ENCODE measurements around the gene NAGS. TPM values are rescaled to one million over a fixed set of nuclear protein-coding genes. Genes with fewer than 3 reads are reported as not detected.

The NAGS gene
- total and polyA plus RNA-seq, 10 of the 15 experiments (the other 5 are each of a cell fraction or from before 2014, with no cell fraction given): 0.11 to 1.6 (median 0.64) TPM; not detected in 1

DNA sequence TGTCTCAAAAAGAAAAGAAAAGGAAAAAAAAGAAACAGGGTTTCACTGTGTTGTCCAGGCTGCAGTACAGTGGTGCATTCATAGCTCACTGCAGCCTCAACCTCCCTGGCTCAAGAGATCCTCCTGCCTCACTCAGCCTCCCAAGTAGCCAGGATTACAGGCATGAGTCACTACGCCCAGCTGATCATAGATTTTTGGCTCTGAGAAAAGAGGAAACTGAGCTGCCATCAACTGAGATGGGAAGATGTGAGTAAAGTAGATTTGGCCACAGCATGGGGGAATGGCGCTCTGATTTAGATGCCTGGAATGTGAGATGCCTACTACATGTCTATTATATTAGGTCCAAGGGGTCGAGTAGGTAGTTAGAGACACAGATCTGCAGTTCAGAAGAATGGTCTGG, 5.9 kb upstream of the NAGS start (continued):
- TF ChIP-seq CUX1 (IDR thresholded peaks at IDR 0.05; ENCODE audit: insufficient replicate concordance, low read depth, low read length): no peak
- no peak for TF ChIP-seq SUPT20H (IDR thresholded peaks at IDR 0.05; ENCODE audit: borderline replicate concordance, control insufficient read depth, low read depth, low read length)
- no peak for TF ChIP-seq MYC (IDR thresholded peaks at IDR 0.05; ENCODE audit: insufficient read depth, insufficient read length, insufficient replicate concordance, low read length, severe bottlenecking)

GRCh38 chr17:43999024-43999423, 5.4 kb upstream of the NAGS start:
- H2AFZ ChIP-seq (ENCODE audit: control insufficient read depth, low read depth, low read length): no peak overlapping the region
- intact Hi-C loops (cut with micrococcal nuclease; ENCODE audit: unreplicated experiment) (loop anchor here (10.0 kb wide), 1 partner anchor 124 kb away; no protein-coding TSS in a partner anchor), in situ Hi-C loops (cut with MboI) (no loop called here)
- 25% methylated on average over 4 of the region's 4 CpGs for WGBS (ENCODE audit: insufficient coverage, insufficient replicate concordance, low lambda C conversion rate, missing lambda C conversion rate)
- H4K20me1 ChIP-seq (ENCODE audit: control insufficient read depth, insufficient read depth): no peaks in the 10 kb centered on the region
- no peak overlapping the region for H3K9ac ChIP-seq (ENCODE audit: control insufficient read depth, insufficient read depth, low read length)
- H3K27me3 ChIP-seq (replicated peaks in 1 of 2; ENCODE audit: control insufficient read depth in 2 of 2, insufficient read depth in 2 of 2, low read length in 1 of 2): peaks cover 5 to 6% of the 10 kb centered on the region in 2 experiments; a peak in 3 of 4 replicates
- no peak overlapping the region for H3K4me3 ChIP-seq
- no peaks in the 10 kb centered on the region for H3K36me3 ChIP-seq (ENCODE audit: control insufficient read depth in 2 of 2, insufficient read depth in 2 of 2, low read length in 1 of 2)
- TF ChIP-seq PML (IDR thresholded peaks at IDR 0.05; ENCODE audit: low read length) (no peak), CHD4 (IDR thresholded peaks at IDR 0.05) (no peak), SUPT20H (IDR thresholded peaks at IDR 0.05; ENCODE audit: borderline replicate concordance, control insufficient read depth, low read depth, low read length) (no peak), MXI1 (IDR thresholded peaks at IDR 0.05; ENCODE audit: low read depth, low read length) (no peak), NFIC (IDR thresholded peaks at IDR 0.05; ENCODE audit: low read depth, low read length) (no peak), SUZ12 (IDR thresholded peaks at IDR 0.05; ENCODE audit: unreplicated experiment) (no peak), NKRF (conservative IDR thresholded peaks at IDR 0.05) (no peak), NR2C2 (IDR thresholded peaks at IDR 0.05; ENCODE audit: borderline replicate concordance, control insufficient read depth, insufficient read length, low read depth) (no peak), CBX5 (IDR thresholded peaks at IDR 0.05; ENCODE audit: low read depth) (no peak), YY1 (IDR thresholded peaks at IDR 0.05; ENCODE audit: low read depth, low read length) (no peak), ASH2L (IDR thresholded peaks at IDR 0.05; ENCODE audit: borderline replicate concordance, low read depth) (no peak), EGR1 (IDR thresholded peaks at IDR 0.05; ENCODE audit: borderline replicate concordance in 1 of 2, low read depth in 2 of 2, low read length in 2 of 2) (no peak), SMARCA5 (IDR thresholded peaks at IDR 0.05) (no peak)
- BruUV-seq (replicated peaks): no TSS peak
- RAD21 ChIA-PET (ENCODE audit: unreplicated experiment): interaction anchor here (1.3 kb wide), 1 partner anchor 55 kb away, joined by 4 read pairs; no protein-coding TSS in a partner anchor
- FAIRE-seq (no peak), DNase-seq (ENCODE audit: low read depth, low spot score) (no peak), ATAC-seq (no peak)
- no peaks in the 10 kb centered on the region for H3K4me1 ChIP-seq (ENCODE audit: control insufficient read depth, insufficient read depth, low read length)
- no peak overlapping the region for H3K27ac ChIP-seq (ENCODE audit: control insufficient read depth, insufficient read depth)
- no peaks in the 10 kb centered on the region for H3K9me3 ChIP-seq (replicated peaks; ENCODE audit: control insufficient read depth, insufficient read depth, low read length)
- POLR2A ChIA-PET: no interaction called here
- CTCF ChIA-PET: interaction anchor here (0.7 to 1.4 kb wide), 3 partner anchors 16 to 89 kb away, joined by 3 read pairs; no protein-coding TSS in a partner anchor
- SMC1A ChIA-PET (ENCODE audit: uncharacterized antibody, unreplicated experiment): interaction anchor here (0.9 kb wide), 1 partner anchor 55 kb away, joined by 5 read pairs; no protein-coding TSS in a partner anchor
- no peaks in the 10 kb centered on the region for H3K79me2 ChIP-seq (ENCODE audit: control insufficient read depth, insufficient read depth, low read length)
- no peak overlapping the region for H3K4me2 ChIP-seq (ENCODE audit: control insufficient read depth, insufficient read depth)

Data from GM12878 (cell line).